Ovary (tissue), 3 donors: ENCODE results near the gene C3.

Source experiments
- CTCF ChIP-seq, 3 donors: fragments of 450-650 bp in 2 of 3; fragments of 200-600 bp in 1 of 3; IDR thresholded peaks; one replicate each; pipeline versions ENCODE4 v1.5.1 to v1.8.0; 2016 to 2022; ENCODE audit warnings: antibody characterized with exemption in 3 of 3, mild to moderate bottlenecking in 1 of 3
- EP300 ChIP-seq: sonication (generic); formaldehyde crosslinking; IDR thresholded peaks from one replicate; pipeline ENCODE4 v1.6.1; 2017; ENCODE audit warnings: antibody characterized with exemption
- POLR2A ChIP-seq: fragments of 450-650 bp; IDR thresholded peaks from one replicate; pipeline ENCODE4 v1.6.1; 2017; ENCODE audit warnings: antibody characterized with exemption, mild to moderate bottlenecking, moderate library complexity
- donor health status: DM: no; HTN: no; CAD: no.

- TF ChIP-seq CTCF (IDR thresholded peaks at IDR 0.05) (no peak), POLR2A (no peak), EP300 (no peak)
Observed at GRCh38 chr19:6760606-6761005, 40.2 kb upstream of the C3 start.
